Measurements from ENCODE around the gene SUN2.

- TF ChIP-seq CTCF (IDR thresholded peaks at IDR 0.05) (no peak), POLR2AphosphoS5 (IDR thresholded peaks at IDR 0.05; ENCODE audit: insufficient read depth in 1 of 2, low read depth in 1 of 2) (no peak), POLR2A (IDR thresholded peaks at IDR 0.05) (no peak)
Measured at GRCh38 chr22:38738475-38739070, 17.2 kb downstream of the SUN2 start.
